Panc1 (cell line): Measurements from ENCODE around the gene CTDSP2. TPM values are rescaled to one million over a fixed set of nuclear protein-coding genes. Genes with fewer than 3 reads are reported as not detected.

Source experiments
- ATAC-seq: fragments of 200-7000 bp; cut with Tn5 transposase; 2 replicates; pipeline ENCODE4 v1.9.1; 2020; ENCODE audit warnings: mild to moderate bottlenecking, moderate library complexity
- BruUV-seq: library from RNA; stranded (reverse); fragments of 400-500 nt; replicated peaks from 2 replicates; lab custom pipeline; 2021; lab: Mats Ljungman, UMichigan
- CTCF ChIA-PET: fragments of 300-600 bp; sonication (Branson Sonifier 250); formaldehyde crosslinking; loops from one replicate; lab custom pipeline; 2022; ENCODE audit warnings: antibody characterized with exemption; lab: Charles Lee
- POLR2A ChIA-PET: fragments of 300-600 bp; sonication (Branson Sonifier 250); formaldehyde crosslinking; loops from one replicate; lab custom pipeline; 2022; ENCODE audit warnings: antibody characterized with exemption; lab: Charles Lee
- DNase-seq: peaks from one replicate; pipeline ENCODE4 v3.0.0-alpha.2; 2010; ENCODE audit warnings: low read depth, low spot score
- H3K27ac ChIP-seq: 2 replicates; pipeline ENCODE4 v1.5.1; 2011; ENCODE audit warnings: mild to moderate bottlenecking, low read length, inconsistent platforms
- H3K27me3 ChIP-seq: fragments of 200-500 bp; sonication (Bioruptor generic); 2 replicates; pipeline ENCODE4 v1.6.0; 2014; ENCODE audit warnings: low read length, inconsistent platforms; ENCODE audit not compliant: control insufficient read depth, insufficient read depth
- H3K36me3 ChIP-seq: fragments of 200-500 bp; sonication (Bioruptor generic); 2 replicates; pipeline ENCODE4 v1.5.1; 2014; ENCODE audit warnings: inconsistent platforms, mild to moderate bottlenecking, low read length, moderate library complexity; ENCODE audit not compliant: control insufficient read depth, insufficient read depth
- H3K4me1 ChIP-seq: 2 replicates; pipeline ENCODE4 v1.5.1; 2011; ENCODE audit warnings: inconsistent platforms, mild to moderate bottlenecking, low read length, moderate library complexity; ENCODE audit not compliant: control insufficient read depth, insufficient read depth
- H3K4me3 ChIP-seq, 2 experiments: 2 replicates each; pipeline ENCODE4 v1.5.1; 2011 to 2012; ENCODE audit warnings: low read depth in 2 of 2, low read length in 2 of 2, mild to moderate bottlenecking in 2 of 2, inconsistent platforms in 1 of 2, moderate library complexity in 1 of 2
- H3K9me3 ChIP-seq: fragments of 200-500 bp; sonication (Bioruptor generic); 2 replicates; pipeline ENCODE4 v1.5.1; 2014; ENCODE audit warnings: low read depth, mild to moderate bottlenecking, inconsistent platforms, low read length, moderate library complexity; ENCODE audit not compliant: control insufficient read depth, insufficient read depth
- POLR2AphosphoS5 ChIP-seq: IDR thresholded peaks from 2 replicates; pipeline ENCODE4 v1.6.1; 2012; ENCODE audit warnings: mild to moderate bottlenecking, low read depth, low read length, moderate library complexity
- SIN3A ChIP-seq: IDR thresholded peaks from 2 replicates; pipeline ENCODE4 v1.6.1; 2012; ENCODE audit warnings: low read depth, mild to moderate bottlenecking, low read length, moderate library complexity, borderline replicate concordance; ENCODE audit not compliant: insufficient read depth
- TCF7L2 ChIP-seq: IDR thresholded peaks from 2 replicates; pipeline ENCODE4 v1.6.1; 2011; ENCODE audit warnings: mild to moderate bottlenecking, low read depth, low read length, inconsistent platforms
- in situ Hi-C: cut with HindIII; loops from 2 replicates; pipeline ENCODE4 v1.10.0; 2016; ENCODE audit warnings: low sequenced_read_pairs, low pct_unique_long_range_greater_than_20kb
- intact Hi-C: fragments of 100-400 bp; cut with micrococcal nuclease; formaldehyde crosslinking; loops from one replicate; pipeline ENCODE4 v1.10.0; 2022; ENCODE audit not compliant: unreplicated experiment
- total RNA-seq: library from RNA; stranded (reverse); gene quantifications from one replicate; pipeline ENCODE4 v1.2.1, GENCODE V29; 2021; ENCODE audit not compliant: unreplicated experiment
- TF ChIP-seq, protein P1 (sequence below), 2 experiments: IDR thresholded peaks; 2 replicates each; pipeline ENCODE4 v1.6.1; 2011 to 2012; ENCODE audit warnings: low read depth in 2 of 2, control low read depth in 1 of 2, low read length in 1 of 2, mild to moderate bottlenecking in 1 of 2, moderate library complexity in 1 of 2; ENCODE audit not compliant: insufficient read depth in 1 of 2
- TF ChIP-seq, protein P2 (sequence below): fragments of 450-650 bp; IDR thresholded peaks from 2 replicates; pipeline ENCODE4 v1.5.1; 2017; ENCODE audit warnings: mild to moderate bottlenecking

Gene CTDSP2
- total RNA-seq, 1 experiment from 2014 or later, result 120 TPM

DNA sequence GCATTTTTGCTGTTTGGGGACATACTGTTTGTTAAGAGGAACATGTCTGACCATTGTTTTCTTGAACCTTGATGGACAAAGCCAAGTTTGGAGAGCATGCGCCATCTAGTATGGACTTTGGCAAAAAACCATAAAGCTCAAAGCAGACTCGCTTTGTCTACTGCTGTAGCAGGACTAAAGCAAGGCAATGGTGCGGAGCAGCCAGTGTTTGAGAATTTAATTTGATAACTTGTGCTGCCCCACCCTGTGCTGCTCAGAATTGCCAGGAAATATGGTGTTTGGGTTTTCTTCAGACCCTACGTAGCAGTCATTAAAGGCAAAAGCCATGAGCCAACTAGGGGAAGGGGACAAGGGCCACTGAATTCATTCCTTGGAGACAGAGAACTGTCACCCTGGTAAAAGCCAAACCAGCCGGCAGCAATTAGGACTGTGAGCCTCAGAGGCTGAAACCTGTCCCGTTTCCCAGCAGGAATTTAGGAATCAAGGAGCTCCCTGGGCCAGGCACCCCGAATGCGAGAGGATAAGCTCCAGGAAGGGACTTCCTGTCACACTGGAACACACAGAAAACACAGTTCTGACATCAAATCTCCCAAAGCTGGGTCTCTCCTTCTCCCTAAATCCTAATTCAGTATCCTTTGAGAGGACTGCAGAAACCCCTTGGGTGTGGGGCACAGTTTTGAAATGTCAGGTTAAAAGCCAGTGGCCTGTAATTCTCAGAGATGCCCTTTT is 29.1 kb downstream of the CTDSP2 start:
- H3K27ac ChIP-seq, result no peak overlapping the region
- POLR2A ChIA-PET, result interaction anchor here (1.1 kb wide), 1 partner anchor 10 kb away, joined by 3 read pairs; no protein-coding TSS in a partner anchor
- no peak for ATAC-seq
- TF ChIP-seq TCF7L2, result no peak
- TF ChIP-seq POLR2AphosphoS5, result peak; percentile 52
- no peak for TF ChIP-seq SIN3A
- TF ChIP-seq, protein P1, sequence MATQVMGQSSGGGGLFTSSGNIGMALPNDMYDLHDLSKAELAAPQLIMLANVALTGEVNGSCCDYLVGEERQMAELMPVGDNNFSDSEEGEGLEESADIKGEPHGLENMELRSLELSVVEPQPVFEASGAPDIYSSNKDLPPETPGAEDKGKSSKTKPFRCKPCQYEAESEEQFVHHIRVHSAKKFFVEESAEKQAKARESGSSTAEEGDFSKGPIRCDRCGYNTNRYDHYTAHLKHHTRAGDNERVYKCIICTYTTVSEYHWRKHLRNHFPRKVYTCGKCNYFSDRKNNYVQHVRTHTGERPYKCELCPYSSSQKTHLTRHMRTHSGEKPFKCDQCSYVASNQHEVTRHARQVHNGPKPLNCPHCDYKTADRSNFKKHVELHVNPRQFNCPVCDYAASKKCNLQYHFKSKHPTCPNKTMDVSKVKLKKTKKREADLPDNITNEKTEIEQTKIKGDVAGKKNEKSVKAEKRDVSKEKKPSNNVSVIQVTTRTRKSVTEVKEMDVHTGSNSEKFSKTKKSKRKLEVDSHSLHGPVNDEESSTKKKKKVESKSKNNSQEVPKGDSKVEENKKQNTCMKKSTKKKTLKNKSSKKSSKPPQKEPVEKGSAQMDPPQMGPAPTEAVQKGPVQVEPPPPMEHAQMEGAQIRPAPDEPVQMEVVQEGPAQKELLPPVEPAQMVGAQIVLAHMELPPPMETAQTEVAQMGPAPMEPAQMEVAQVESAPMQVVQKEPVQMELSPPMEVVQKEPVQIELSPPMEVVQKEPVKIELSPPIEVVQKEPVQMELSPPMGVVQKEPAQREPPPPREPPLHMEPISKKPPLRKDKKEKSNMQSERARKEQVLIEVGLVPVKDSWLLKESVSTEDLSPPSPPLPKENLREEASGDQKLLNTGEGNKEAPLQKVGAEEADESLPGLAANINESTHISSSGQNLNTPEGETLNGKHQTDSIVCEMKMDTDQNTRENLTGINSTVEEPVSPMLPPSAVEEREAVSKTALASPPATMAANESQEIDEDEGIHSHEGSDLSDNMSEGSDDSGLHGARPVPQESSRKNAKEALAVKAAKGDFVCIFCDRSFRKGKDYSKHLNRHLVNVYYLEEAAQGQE (IDR thresholded peaks at IDR 0.05; ENCODE audit: insufficient read depth in 1 of 2, low read depth in 2 of 2, low read length in 1 of 2), result no peak
- no peak overlapping the region for H3K4me3 ChIP-seq
- H3K36me3 ChIP-seq, result peaks cover 2% of the 10 kb centered on the region; the same call in 1 of the 2 replicates
- no peak for DNase-seq
- in situ Hi-C loops (no loop called here), intact Hi-C loops (no loop called here)
- no peaks in the 10 kb centered on the region for H3K4me1 ChIP-seq
- H3K9me3 ChIP-seq, result no peaks in the 10 kb centered on the region
- CTCF ChIA-PET, result interaction anchor here (0.6 kb wide), 1 partner anchor 15 kb away, joined by 4 read pairs; no protein-coding TSS in a partner anchor
- no TSS peak for BruUV-seq
- no peaks in the 10 kb centered on the region for H3K27me3 ChIP-seq

DNA sequence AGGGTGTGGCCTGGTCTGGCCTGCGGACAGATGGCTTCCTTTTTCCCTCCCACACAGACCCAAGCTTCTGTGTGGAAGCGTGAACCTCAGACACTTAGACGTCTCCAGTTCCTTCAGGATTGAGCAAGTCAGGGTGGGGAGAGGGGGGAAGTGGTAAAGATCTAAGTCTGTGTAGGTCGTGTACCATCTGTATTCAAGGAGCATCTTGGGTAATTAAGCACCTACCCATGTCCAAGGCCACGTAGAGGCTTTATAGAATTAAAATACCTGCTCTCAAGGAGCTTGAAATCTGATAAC is 29.7 kb downstream of the CTDSP2 start:
- POLR2A ChIA-PET, result interaction anchor here (1.1 kb wide), 1 partner anchor 10 kb away, joined by 3 read pairs; no protein-coding TSS in a partner anchor
- Histone ChIP-seq H3K4me3 (no peak overlapping the region), H3K27ac (no peak overlapping the region), H3K4me1 (no peaks in the 10 kb centered on the region), H3K27me3 (no peaks in the 10 kb centered on the region), H3K36me3 (no peaks in the 10 kb centered on the region), H3K9me3 (no peaks in the 10 kb centered on the region)
- ATAC-seq, result no peak
- CTCF ChIA-PET, result interaction anchor here (0.6 kb wide), 1 partner anchor 15 kb away, joined by 4 read pairs; no protein-coding TSS in a partner anchor
- intact Hi-C loops, result no loop called here
- BruUV-seq, result no TSS peak
- TF ChIP-seq POLR2AphosphoS5, result no peak
- TF ChIP-seq, protein P2, sequence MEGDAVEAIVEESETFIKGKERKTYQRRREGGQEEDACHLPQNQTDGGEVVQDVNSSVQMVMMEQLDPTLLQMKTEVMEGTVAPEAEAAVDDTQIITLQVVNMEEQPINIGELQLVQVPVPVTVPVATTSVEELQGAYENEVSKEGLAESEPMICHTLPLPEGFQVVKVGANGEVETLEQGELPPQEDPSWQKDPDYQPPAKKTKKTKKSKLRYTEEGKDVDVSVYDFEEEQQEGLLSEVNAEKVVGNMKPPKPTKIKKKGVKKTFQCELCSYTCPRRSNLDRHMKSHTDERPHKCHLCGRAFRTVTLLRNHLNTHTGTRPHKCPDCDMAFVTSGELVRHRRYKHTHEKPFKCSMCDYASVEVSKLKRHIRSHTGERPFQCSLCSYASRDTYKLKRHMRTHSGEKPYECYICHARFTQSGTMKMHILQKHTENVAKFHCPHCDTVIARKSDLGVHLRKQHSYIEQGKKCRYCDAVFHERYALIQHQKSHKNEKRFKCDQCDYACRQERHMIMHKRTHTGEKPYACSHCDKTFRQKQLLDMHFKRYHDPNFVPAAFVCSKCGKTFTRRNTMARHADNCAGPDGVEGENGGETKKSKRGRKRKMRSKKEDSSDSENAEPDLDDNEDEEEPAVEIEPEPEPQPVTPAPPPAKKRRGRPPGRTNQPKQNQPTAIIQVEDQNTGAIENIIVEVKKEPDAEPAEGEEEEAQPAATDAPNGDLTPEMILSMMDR, result no peak
- no peak for TF ChIP-seq SIN3A
- no peak for TF ChIP-seq TCF7L2
- TF ChIP-seq, protein P1 (IDR thresholded peaks at IDR 0.05; ENCODE audit: insufficient read depth in 1 of 2, low read depth in 2 of 2, low read length in 1 of 2), result no peak
- no peak for DNase-seq
- in situ Hi-C loops, result no loop called here
